ENCODE results near the gene TBKBP1.
"Not testable (repeated sequence)": the region's sequence is repeated elsewhere in the genome, so short reads cannot be mapped to it uniquely, and the experiment has no call there.

Gene TBKBP1

DNA sequence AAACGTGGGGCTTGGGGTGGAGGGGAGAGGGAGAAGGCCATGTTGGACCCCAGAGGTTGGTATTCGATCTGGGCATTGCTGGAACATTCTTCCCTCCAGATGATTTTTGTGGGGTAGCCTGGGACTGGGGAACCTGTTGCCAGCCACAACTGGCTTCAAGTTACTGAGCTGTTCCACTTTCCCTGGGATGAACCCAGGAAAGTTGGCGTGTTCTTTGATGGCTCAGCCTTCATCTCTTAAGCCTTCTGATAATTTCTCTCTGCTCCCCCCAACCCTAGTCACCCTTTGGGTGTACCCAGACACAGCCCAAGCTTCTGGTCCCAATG lies 41.1 kb downstream of the TBKBP1 start:
- FAIRE-seq: no peak

GRCh38 chr17:47735536-47736011 lies 41.6 kb downstream of the TBKBP1 start:
- FAIRE-seq: no peak

DNA sequence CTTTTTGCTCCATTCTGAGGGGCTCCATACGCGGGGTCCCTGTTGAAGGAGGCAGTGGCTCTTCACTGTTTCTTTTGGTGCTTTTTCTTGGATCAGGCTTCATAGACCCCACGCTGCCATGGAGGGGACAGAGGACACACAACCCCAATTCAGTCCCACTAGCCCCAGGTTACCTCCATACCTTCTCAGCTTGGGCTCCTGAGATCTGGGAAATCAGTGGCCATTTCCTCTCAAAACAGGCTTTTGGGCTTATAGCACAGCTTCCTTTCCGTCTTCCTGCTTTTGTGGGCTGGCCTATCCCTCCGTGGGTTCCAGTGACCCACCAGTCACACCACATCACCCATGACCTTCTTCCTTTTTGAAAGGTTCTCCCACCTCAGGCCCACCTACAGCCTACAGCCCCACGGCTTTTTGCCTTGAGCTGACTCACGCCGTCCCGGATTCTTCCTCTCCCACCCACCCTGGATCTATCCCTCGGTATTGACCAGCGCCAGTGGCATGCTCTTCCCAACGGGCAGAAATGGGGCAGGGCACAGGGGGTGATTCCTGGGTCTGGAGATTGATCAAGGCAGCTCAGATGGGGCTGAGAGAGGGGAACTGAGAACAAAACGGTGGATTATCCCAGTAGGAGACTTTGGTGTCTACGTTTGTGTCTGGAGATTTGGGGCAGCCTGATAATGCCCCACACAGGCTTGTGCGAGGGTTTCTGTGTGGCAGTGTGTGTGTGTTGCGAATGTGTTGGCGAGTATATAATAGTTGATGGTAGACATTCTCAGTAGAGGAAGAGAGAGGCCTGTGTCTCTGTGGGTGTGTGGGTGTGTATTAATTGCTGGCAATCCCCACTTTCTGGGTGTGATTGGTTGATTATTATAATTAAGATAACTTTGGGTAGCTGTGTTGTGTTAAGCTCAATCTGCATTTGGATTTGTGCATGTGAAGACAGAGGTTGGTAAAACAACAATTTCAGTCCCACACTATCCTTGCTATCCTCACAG lies 42.8 kb downstream of the TBKBP1 start:
- FAIRE-seq: no peak

- FAIRE-seq: no peak
Measured at GRCh38 chr17:47738178-47738577, 44.2 kb downstream of the TBKBP1 start.

- no peak for FAIRE-seq
Measured at GRCh38 chr17:47739150-47739549, 45.2 kb downstream of the TBKBP1 start.

GRCh38 chr17:47739945-47740344 lies 46.0 kb downstream of the TBKBP1 start:
- FAIRE-seq: not testable (repeated sequence)

DNA sequence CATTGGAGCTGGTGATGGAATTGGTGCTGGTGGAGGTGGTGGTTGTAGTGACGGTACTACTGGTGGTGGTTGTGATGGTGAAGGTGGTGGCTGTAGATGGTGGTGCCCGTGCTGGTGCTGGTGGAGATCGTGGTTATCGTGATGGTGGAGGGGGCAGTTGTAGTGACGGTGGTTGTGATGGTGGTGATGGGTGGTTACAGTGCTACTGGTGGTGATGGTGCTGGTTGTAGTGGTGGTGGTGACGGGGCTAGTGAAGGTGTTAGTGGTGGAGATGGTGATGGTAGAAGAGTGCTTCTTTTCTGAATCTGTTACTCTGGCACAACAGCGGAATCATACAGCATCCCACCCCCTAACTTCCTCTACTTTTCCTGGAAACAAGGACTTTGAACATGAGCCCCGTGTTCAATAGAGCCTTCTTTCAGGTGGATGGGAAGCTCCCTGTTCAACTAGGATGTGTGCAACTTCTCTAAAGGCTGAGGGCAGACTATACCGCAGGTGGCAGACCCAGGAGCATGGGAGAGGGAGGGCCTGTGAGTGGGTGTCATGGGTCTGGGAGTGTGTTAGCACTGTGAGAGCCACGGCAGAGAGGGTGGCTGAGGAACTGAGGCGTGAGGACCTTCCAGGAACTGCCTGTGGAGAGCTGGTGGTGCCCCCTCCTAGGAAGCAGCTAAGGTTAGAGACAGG lies 47.3 kb downstream of the TBKBP1 start:
- FAIRE-seq: no peak

GRCh38 chr17:47741793-47742145 lies 47.8 kb downstream of the TBKBP1 start:
- FAIRE-seq: no peak

- FAIRE-seq: no peak
Measured at GRCh38 chr17:47742319-47743181, 48.6 kb downstream of the TBKBP1 start.

DNA sequence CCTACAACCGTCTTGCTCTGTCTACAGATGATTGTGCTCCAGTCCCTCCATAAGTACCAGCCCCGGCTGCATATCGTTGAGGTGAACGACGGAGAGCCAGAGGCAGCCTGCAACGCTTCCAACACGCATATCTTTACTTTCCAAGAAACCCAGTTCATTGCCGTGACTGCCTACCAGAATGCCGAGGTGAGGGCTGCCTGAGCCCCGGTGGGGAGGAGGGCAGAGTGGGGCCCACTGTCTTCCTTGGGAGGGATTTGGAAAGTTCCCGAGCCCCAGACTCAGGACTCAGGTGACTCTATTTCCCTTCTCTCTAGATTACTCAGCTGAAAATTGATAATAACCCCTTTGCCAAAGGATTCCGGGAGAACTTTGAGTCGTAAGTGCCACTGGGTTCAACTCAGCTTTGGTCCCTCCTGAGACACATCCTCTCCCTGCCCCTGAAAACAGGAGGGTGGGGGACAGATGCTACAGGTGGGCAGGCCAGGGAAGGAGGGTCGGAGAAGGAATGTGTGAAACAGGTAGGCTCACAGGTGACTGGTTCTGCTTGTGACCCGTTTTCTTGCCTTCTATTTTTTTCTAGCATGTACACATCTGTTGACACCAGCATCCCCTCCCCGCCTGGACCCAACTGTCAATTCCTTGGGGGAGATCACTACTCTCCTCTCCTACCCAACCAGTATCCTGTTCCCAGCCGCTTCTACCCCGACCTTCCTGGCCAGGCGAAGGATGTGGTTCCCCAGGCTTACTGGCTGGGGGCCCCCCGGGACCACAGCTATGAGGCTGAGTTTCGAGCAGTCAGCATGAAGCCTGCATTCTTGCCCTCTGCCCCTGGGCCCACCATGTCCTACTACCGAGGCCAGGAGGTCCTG lies 50.4 kb downstream of the TBKBP1 start:
- FAIRE-seq: no peak

- no peak for FAIRE-seq
Measured at GRCh38 chr17:47745037-47745380, 51.0 kb downstream of the TBKBP1 start.

DNA sequence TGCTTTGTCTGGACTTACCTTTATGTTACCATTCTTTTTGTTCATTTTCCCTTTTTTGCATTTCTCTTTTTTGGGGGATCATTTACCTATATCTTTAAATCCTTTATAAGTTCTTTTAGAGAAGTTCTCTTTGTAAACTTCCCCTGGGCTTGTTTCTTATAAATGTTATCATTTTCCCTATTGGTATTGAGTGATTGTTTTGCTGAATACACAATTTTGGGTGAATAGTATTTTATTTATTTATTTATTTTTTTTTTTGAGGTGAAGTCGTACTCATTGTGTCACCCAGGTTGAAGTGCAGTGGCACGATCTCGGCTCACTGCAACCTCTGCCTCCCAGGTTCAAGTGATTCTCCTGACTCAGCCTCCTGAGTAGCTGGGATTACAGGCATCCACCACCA lies 57.5 kb downstream of the TBKBP1 start:
- FAIRE-seq: no peak

- no peak for FAIRE-seq
Measured at GRCh38 chr17:47757386-47757785, 63.4 kb downstream of the TBKBP1 start.

GRCh38 chr17:47760409-47761140 lies 66.6 kb downstream of the TBKBP1 start:
- no peak for FAIRE-seq
